OCI-LY1 (cell line): ENCODE data around the gene ZNF503.

ENCODE experiments used
- CTCF ChIP-seq: fragments of 200-600 bp; sonication (generic), shearing (Covaris generic); IDR thresholded peaks from 2 replicates; pipeline ENCODE4 v1.5.1; 2017; ENCODE audit warnings: mild to moderate bottlenecking, antibody characterized with exemption, low read length, moderate library complexity, mixed read lengths
- EZH2 ChIP-seq: fragments of 200-600 bp; sonication (generic), shearing (Covaris generic); IDR thresholded peaks from 2 replicates; pipeline ENCODE4 v1.8.0; 2017; ENCODE audit warnings: borderline replicate concordance, mixed run types, mild to moderate bottlenecking, antibody characterized with exemption, low read length, moderate library complexity, mixed read lengths

- TF ChIP-seq CTCF: no peak
- TF ChIP-seq EZH2: no peak
Observed at GRCh38 chr10:75397496-75398199, 3.9 kb downstream of the ZNF503 start.
